ENCODE measurements around the gene VPS13D. TPM values are rescaled to one million over a fixed set of nuclear protein-coding genes. Genes with fewer than 3 reads are reported as not detected.

The VPS13D gene
- total RNA-seq, 1 experiment from 2014 or later = 20.2 TPM

DNA sequence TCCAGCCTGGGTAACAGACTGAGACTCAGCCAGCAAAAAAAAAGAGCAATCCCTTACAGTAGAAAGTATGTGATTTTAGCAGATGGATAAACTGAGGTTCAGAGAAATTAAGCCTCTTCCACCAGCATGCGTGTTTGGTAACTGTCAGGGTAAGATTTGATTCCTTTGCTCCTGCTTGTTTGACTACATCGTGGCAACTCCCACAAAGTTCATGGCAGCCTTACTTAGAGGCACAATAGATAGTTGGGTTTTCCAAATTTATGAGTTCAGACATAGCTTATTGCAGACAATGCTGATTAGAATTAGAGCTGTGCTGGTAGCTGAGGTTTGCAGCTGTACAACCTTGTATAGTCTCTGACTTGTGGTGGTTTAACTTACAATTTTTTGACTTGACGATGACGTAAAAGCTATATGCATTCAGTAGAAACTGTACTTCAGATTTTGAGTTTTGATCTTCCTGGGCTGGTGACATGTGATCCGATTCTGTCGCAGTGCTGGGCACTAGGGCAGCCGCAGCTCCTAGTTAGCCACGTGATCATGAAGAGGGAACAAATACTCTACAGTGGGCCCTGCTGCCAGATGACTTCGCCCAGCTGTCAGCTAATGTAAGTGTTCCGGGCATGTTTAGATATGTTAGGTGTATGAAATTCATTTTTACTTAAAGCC, 220.4 kb downstream of the VPS13D start:
- DNase-seq = no peak
- Histone ChIP-seq H2BK5ac (ENCODE audit: insufficient read length, low read length) (no peak overlapping the region), H2BK15ac (ENCODE audit: low read depth, low read length) (no peak overlapping the region), H3K23ac (ENCODE audit: insufficient read length, low read depth, low read length) (no peak overlapping the region), H3K18ac (ENCODE audit: insufficient read length, low read depth, low read length) (no peak overlapping the region), H3K9ac (ENCODE audit: extremely low read depth, insufficient read length, low read length) (no peak overlapping the region), H2BK12ac (ENCODE audit: insufficient read length, low read depth, low read length) (no peak overlapping the region), H3K79me2 (ENCODE audit: insufficient read depth, low read length) (no peaks in the 10 kb centered on the region), H3K23me2 (ENCODE audit: insufficient read length, low read depth, low read length, poor library complexity, severe bottlenecking) (no peaks in the 10 kb centered on the region), H2BK120ac (ENCODE audit: low read depth, low read length, poor library complexity, severe bottlenecking) (no peak overlapping the region), H4K5ac (ENCODE audit: insufficient read length, low read depth, low read length) (no peak overlapping the region), H4K20me1 (ENCODE audit: control insufficient read depth, insufficient read depth, insufficient read length) (no peaks in the 10 kb centered on the region), H3K56ac (ENCODE audit: insufficient read length, low read depth, low read length) (no peak overlapping the region), H2AFZ (ENCODE audit: low read length) (no peak overlapping the region), H3K4me1 (ENCODE audit: insufficient read depth, low read length) (peaks cover 4% of the 10 kb centered on the region; the same call in 1 of the 2 replicates), H3K4ac (ENCODE audit: low read depth, low read length) (no peak overlapping the region), H3K9me3 (ENCODE audit: control insufficient read depth, low read depth, low read length) (no peaks in the 10 kb centered on the region), H2AK5ac (ENCODE audit: insufficient read length, low read length) (no peak overlapping the region), H3T11ph (ENCODE audit: low read length) (no peak overlapping the region), H3K4me2 (ENCODE audit: insufficient read depth, insufficient read length, low read length) (no peak overlapping the region), H3K14ac (ENCODE audit: insufficient read depth, low read length) (no peak overlapping the region), H4K91ac (ENCODE audit: insufficient read length, low read depth, low read length) (no peak overlapping the region), H3K27me3 (ENCODE audit: insufficient read depth, low read length) (no peaks in the 10 kb centered on the region), H3K27ac (ENCODE audit: insufficient read length, low read depth, low read length) (no peak overlapping the region), H3K79me1 (ENCODE audit: insufficient read depth, low read depth, low read length, poor library complexity, severe bottlenecking) (no peaks in the 10 kb centered on the region), H4K8ac (replicated peaks; ENCODE audit: insufficient read length, low read depth, low read length) (no peak overlapping the region), H2BK20ac (ENCODE audit: low read depth, low read length, poor library complexity, severe bottlenecking) (no peak overlapping the region)
- H3K9me3 Mint-ChIP-seq = no peaks in the 10 kb centered on the region
- H3K27ac Mint-ChIP-seq = no peak overlapping the region
- H3K36me3 Mint-ChIP-seq (ENCODE audit: insufficient read depth in 1 of 3, low read depth in 3 of 3) = no peaks in the 10 kb centered on the region
- H3K4me1 Mint-ChIP-seq = peaks cover 21% of the 10 kb centered on the region in 2 experiments
- no CpG with 5 or more reads among the region's 10 CpGs for WGBS (ENCODE audit: extremely low coverage, insufficient read length, low lambda C conversion rate)
- TF ChIP-seq, protein P1, sequence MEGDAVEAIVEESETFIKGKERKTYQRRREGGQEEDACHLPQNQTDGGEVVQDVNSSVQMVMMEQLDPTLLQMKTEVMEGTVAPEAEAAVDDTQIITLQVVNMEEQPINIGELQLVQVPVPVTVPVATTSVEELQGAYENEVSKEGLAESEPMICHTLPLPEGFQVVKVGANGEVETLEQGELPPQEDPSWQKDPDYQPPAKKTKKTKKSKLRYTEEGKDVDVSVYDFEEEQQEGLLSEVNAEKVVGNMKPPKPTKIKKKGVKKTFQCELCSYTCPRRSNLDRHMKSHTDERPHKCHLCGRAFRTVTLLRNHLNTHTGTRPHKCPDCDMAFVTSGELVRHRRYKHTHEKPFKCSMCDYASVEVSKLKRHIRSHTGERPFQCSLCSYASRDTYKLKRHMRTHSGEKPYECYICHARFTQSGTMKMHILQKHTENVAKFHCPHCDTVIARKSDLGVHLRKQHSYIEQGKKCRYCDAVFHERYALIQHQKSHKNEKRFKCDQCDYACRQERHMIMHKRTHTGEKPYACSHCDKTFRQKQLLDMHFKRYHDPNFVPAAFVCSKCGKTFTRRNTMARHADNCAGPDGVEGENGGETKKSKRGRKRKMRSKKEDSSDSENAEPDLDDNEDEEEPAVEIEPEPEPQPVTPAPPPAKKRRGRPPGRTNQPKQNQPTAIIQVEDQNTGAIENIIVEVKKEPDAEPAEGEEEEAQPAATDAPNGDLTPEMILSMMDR (conservative IDR thresholded peaks at IDR 0.05) = no peak
- no peak overlapping the region for H3K4me3 Mint-ChIP-seq
- H3K27me3 Mint-ChIP-seq (ENCODE audit: low read depth) = no peaks in the 10 kb centered on the region

Measured in H9 (cell line).